ENCODE results near the gene RICTOR. TPM values are rescaled to one million over a fixed set of nuclear protein-coding genes. Genes with fewer than 3 reads are reported as not detected.

The RICTOR gene
- total and polyA plus RNA-seq, 2 donors (not counting 1 experiment from before 2014, with no cell fraction given), result 17.1 to 26.3 TPM

DNA sequence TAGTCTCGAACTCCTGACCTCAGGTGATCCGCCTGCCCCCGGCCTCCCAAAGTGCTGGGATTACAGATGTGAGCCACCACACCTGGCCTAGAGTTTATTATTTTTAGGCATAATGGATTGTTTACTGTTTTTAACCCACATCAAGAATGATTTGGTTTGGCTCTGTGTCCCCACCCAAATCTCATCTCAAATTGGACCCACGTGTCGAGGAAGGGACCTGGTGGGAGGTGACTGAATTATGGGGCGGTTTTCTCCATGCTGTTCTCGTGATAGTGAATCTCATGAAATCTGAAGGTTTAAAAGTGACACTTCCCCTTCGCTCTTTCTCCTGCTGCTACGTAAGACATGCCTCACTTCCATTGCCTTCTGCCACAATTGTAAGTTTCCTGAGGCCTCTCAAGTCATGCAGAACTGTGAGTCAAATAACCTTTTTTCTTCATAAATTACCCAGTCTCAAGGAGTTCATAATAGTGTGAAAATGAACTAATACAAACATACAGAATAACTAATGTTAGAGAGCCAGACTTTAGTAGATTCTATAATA is 88.2 kb downstream of the RICTOR start:
- H4K20me1 ChIP-seq (ENCODE audit: control insufficient read depth, extremely low read depth, insufficient read depth, low read length), result no peaks in the 10 kb centered on the region
- no peaks in the 10 kb centered on the region for H3K9me3 ChIP-seq (ENCODE audit: control insufficient read depth, insufficient read depth, low read depth, low read length)
- H3K4me3 ChIP-seq (replicated peaks in 1 of 4; ENCODE audit: control extremely low read depth in 1 of 4, insufficient read depth in 1 of 4, low read depth in 3 of 4, low read length in 4 of 4), result no peak overlapping the region
- H3K27ac ChIP-seq (ENCODE audit: insufficient read depth, low read length), result no peak overlapping the region
- H3K79me2 ChIP-seq (ENCODE audit: control insufficient read depth, insufficient read depth, low read length), result no peaks in the 10 kb centered on the region
- H3K36me3 ChIP-seq (ENCODE audit: control insufficient read depth, insufficient read depth, low read length), result no peaks in the 10 kb centered on the region
- DNase-seq (ENCODE audit: low read depth in 2 of 2), result no peak
- H3K4me1 ChIP-seq (ENCODE audit: control insufficient read depth, extremely low read depth, insufficient read depth, low read length), result no peaks in the 10 kb centered on the region
- no peak overlapping the region for H2AFZ ChIP-seq (ENCODE audit: low read length)
- no peaks in the 10 kb centered on the region for H3K27me3 ChIP-seq (ENCODE audit: control insufficient read depth, insufficient read depth, low read length)
- H3K4me2 ChIP-seq (ENCODE audit: extremely low read depth, insufficient read depth, low read length), result no peak overlapping the region
- TF ChIP-seq, protein P1, sequence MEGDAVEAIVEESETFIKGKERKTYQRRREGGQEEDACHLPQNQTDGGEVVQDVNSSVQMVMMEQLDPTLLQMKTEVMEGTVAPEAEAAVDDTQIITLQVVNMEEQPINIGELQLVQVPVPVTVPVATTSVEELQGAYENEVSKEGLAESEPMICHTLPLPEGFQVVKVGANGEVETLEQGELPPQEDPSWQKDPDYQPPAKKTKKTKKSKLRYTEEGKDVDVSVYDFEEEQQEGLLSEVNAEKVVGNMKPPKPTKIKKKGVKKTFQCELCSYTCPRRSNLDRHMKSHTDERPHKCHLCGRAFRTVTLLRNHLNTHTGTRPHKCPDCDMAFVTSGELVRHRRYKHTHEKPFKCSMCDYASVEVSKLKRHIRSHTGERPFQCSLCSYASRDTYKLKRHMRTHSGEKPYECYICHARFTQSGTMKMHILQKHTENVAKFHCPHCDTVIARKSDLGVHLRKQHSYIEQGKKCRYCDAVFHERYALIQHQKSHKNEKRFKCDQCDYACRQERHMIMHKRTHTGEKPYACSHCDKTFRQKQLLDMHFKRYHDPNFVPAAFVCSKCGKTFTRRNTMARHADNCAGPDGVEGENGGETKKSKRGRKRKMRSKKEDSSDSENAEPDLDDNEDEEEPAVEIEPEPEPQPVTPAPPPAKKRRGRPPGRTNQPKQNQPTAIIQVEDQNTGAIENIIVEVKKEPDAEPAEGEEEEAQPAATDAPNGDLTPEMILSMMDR (conservative IDR thresholded peaks at IDR 0.05 in 1 of 2, IDR thresholded peaks at IDR 0.05 in 1 of 2; ENCODE audit: low read depth in 1 of 2, low read length in 2 of 2), result no peak
- H3K9ac ChIP-seq (ENCODE audit: insufficient read depth, low read length), result no peak overlapping the region

DNA sequence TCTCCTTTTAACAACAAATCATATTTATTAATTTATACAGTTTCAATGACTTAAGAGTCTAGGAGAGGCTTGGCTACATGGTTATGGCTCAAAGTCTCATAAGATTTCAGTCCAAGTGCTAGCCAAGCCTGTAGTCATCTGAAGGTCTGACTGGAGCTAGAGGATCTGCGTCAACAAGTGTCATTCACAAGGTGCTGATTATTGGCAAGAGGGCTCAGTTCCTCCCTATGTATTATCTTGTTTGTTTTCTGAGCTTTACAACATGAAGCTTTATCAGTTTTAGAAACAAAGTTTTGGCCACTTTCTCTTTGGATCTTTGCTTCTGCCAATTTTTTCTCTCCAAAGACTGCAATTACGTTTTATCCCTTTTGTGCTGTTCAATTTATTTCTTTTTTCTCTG is 94.7 kb downstream of the RICTOR start:
- no peaks in the 10 kb centered on the region for H3K9me3 ChIP-seq (ENCODE audit: control insufficient read depth, insufficient read depth, low read depth, low read length)
- no peaks in the 10 kb centered on the region for H3K27me3 ChIP-seq (ENCODE audit: control insufficient read depth, insufficient read depth, low read length)
- no peak overlapping the region for H3K9ac ChIP-seq (ENCODE audit: insufficient read depth, low read length)
- no peaks in the 10 kb centered on the region for H3K79me2 ChIP-seq (ENCODE audit: control insufficient read depth, insufficient read depth, low read length)
- peaks cover 1% of the 10 kb centered on the region for H3K36me3 ChIP-seq (ENCODE audit: control insufficient read depth, insufficient read depth, low read length)
- DNase-seq (ENCODE audit: low read depth in 2 of 2), result no peak
- TF ChIP-seq EZH2 (IDR thresholded peaks at IDR 0.05; ENCODE audit: low read length, missing control alignments), result no peak
- TF ChIP-seq, protein P1 (conservative IDR thresholded peaks at IDR 0.05 in 1 of 2, IDR thresholded peaks at IDR 0.05 in 1 of 2; ENCODE audit: low read depth in 1 of 2, low read length in 2 of 2), result no peak
- no peaks in the 10 kb centered on the region for H3K4me1 ChIP-seq (ENCODE audit: control insufficient read depth, extremely low read depth, insufficient read depth, low read length)
- H2AFZ ChIP-seq (ENCODE audit: low read length), result no peak overlapping the region
- H3K4me3 ChIP-seq (replicated peaks in 1 of 4; ENCODE audit: control extremely low read depth in 1 of 4, insufficient read depth in 1 of 4, low read depth in 3 of 4, low read length in 4 of 4), result no peak overlapping the region
- H3K4me2 ChIP-seq (ENCODE audit: extremely low read depth, insufficient read depth, low read length), result no peak overlapping the region
- no peaks in the 10 kb centered on the region for H4K20me1 ChIP-seq (ENCODE audit: control insufficient read depth, extremely low read depth, insufficient read depth, low read length)
- no peak overlapping the region for H3K27ac ChIP-seq (ENCODE audit: insufficient read depth, low read length)

DNA sequence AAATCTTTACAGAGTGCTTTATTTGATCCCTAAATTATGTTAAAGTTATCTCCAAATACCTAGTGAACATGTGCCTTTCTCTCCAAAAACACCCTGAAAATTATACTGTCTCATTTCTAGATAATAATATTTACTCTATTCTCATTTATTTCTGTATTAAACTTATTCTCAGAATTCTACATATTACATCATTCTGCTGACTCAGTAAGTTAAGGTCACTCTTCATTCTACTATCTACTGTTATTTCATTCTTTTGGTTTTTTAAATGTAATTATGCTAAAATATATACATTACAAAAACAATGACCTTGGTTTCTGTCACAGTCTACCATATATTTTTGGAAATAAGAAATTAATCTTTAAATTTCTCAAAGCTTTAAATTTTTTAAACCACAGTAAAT is 96.2 kb downstream of the RICTOR start:
- Histone ChIP-seq H3K4me2 (ENCODE audit: extremely low read depth, insufficient read depth, low read length) (no peak overlapping the region), H2AFZ (ENCODE audit: low read length) (no peak overlapping the region), H3K4me1 (ENCODE audit: control insufficient read depth, extremely low read depth, insufficient read depth, low read length) (no peaks in the 10 kb centered on the region), H3K36me3 (ENCODE audit: control insufficient read depth, insufficient read depth, low read length) (peaks cover 3% of the 10 kb centered on the region), H3K27ac (ENCODE audit: insufficient read depth, low read length) (no peak overlapping the region), H3K9me3 (ENCODE audit: control insufficient read depth, insufficient read depth, low read depth, low read length) (no peaks in the 10 kb centered on the region), H3K79me2 (ENCODE audit: control insufficient read depth, insufficient read depth, low read length) (no peaks in the 10 kb centered on the region), H4K20me1 (ENCODE audit: control insufficient read depth, extremely low read depth, insufficient read depth, low read length) (no peaks in the 10 kb centered on the region), H3K27me3 (ENCODE audit: control insufficient read depth, insufficient read depth, low read length) (no peaks in the 10 kb centered on the region), H3K9ac (ENCODE audit: insufficient read depth, low read length) (no peak overlapping the region), H3K4me3 (replicated peaks in 1 of 4; ENCODE audit: control extremely low read depth in 1 of 4, insufficient read depth in 1 of 4, low read depth in 3 of 4, low read length in 4 of 4) (no peak overlapping the region)
- no peak for TF ChIP-seq EZH2 (IDR thresholded peaks at IDR 0.05; ENCODE audit: low read length, missing control alignments)
- TF ChIP-seq, protein P1 (conservative IDR thresholded peaks at IDR 0.05 in 1 of 2, IDR thresholded peaks at IDR 0.05 in 1 of 2; ENCODE audit: low read depth in 1 of 2, low read length in 2 of 2), result no peak
- no peak for DNase-seq (ENCODE audit: low read depth in 2 of 2)
